Breast epithelium (tissue), 4 donors: Measurements from ENCODE around the gene NR6A1. TPM values are rescaled to one million over a fixed set of nuclear protein-coding genes. Genes with fewer than 3 reads are reported as not detected.

ENCODE experiments used
- DNase-seq, 2 donors: peaks; one replicate each; pipeline ENCODE4 v3.0.0-alpha.2; 2019; ENCODE audit warnings: low spot score in 2 of 2
- H3K27ac ChIP-seq, 2 donors: fragments of 200-600 bp; sonication (generic) in 1 of 2; one replicate each; pipeline ENCODE4 v1.5.1; 2016 to 2019; ENCODE audit warnings: mild to moderate bottlenecking in 1 of 2
- H3K27me3 ChIP-seq, 2 donors: fragments of 200-600 bp; sonication (generic) in 1 of 2; one replicate each; pipeline versions ENCODE4 v1.5.1 to v1.6.0; 2017 to 2019; ENCODE audit warnings: control low read depth in 1 of 2, mild to moderate bottlenecking in 1 of 2
- H3K36me3 ChIP-seq: fragments of 200-600 bp; one replicate; pipeline ENCODE4 v1.5.1; 2019
- H3K4me1 ChIP-seq, 2 donors: fragments of 200-600 bp; sonication (generic); one replicate each; pipeline ENCODE4 v1.5.1; 2016 to 2019; ENCODE audit warnings: control low read depth in 1 of 2
- H3K4me3 ChIP-seq, 3 donors: fragments of 200-600 bp; sonication (generic); 1 replicate in 2 of 3; 2 replicates in 1 of 3; pipeline ENCODE4 v1.5.1; 2016 to 2019; ENCODE audit warnings: mild to moderate bottlenecking in 3 of 3, moderate library complexity in 2 of 3
- H3K9me3 ChIP-seq, 2 donors: fragments of 200-600 bp; sonication (generic) in 1 of 2; one replicate each; pipeline ENCODE4 v1.5.1; 2016 to 2019; ENCODE audit warnings: control low read depth in 1 of 2
- POLR2A ChIP-seq: fragments of 450-650 bp; IDR thresholded peaks from one replicate; pipeline ENCODE4 v1.6.1; 2016; ENCODE audit warnings: antibody characterized with exemption, mild to moderate bottlenecking, moderate library complexity
- POLR2AphosphoS5 ChIP-seq, 3 donors: sonication (generic); formaldehyde crosslinking; IDR thresholded peaks; one replicate each; pipeline ENCODE4 v1.6.1; 2017; ENCODE audit warnings: antibody characterized with exemption in 3 of 3
- intact Hi-C: fragments of 100-400 bp; cut with DNase I; formaldehyde crosslinking; loops from one replicate; pipeline ENCODE4 v1.15.1; 2023; ENCODE audit warnings: low total_unique reads
- total RNA-seq, 3 donors: library from RNA; depleted of rRNA; stranded (reverse); fragments of >200 nt; gene quantifications; one replicate each; pipeline ENCODE4 v1.1.0, GENCODE V29; 2016
- TF ChIP-seq, protein P1 (sequence below), 3 donors: fragments of 450-650 bp; IDR thresholded peaks; one replicate each; pipeline ENCODE4 v1.5.1; 2016 to 2017; ENCODE audit warnings: antibody characterized with exemption in 3 of 3, mild to moderate bottlenecking in 3 of 3, moderate library complexity in 3 of 3

NR6A1 gene
- total RNA-seq, 3 donors from 2014 or later = 1.3 to 5.3 (median 3.9) TPM

DNA sequence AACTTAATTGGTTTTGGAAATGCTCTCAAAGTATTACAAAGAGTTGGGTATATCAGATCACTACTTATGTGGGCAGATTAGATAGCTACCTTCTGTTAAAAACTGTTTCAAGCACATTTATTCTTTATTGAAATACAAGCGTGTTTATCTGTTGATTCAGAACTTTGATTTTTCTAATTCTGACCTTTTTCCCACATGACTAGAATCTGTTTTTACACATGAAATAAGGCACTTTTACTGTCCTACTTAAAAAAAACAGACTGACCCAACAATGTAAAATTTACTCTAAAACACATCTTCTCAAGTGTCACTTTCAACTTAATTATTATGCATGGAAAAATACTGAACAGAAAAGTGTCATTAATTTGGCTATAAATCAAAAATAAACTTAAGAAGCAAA is 4.8 kb downstream of the NR6A1 start:
- no peaks in the 10 kb centered on the region for H3K36me3 ChIP-seq
- H3K27ac ChIP-seq = no peak overlapping the region
- no peak for DNase-seq
- TF ChIP-seq POLR2A (no peak), POLR2AphosphoS5 (IDR thresholded peaks at IDR 0.05) (no peak)
- TF ChIP-seq, protein P1, sequence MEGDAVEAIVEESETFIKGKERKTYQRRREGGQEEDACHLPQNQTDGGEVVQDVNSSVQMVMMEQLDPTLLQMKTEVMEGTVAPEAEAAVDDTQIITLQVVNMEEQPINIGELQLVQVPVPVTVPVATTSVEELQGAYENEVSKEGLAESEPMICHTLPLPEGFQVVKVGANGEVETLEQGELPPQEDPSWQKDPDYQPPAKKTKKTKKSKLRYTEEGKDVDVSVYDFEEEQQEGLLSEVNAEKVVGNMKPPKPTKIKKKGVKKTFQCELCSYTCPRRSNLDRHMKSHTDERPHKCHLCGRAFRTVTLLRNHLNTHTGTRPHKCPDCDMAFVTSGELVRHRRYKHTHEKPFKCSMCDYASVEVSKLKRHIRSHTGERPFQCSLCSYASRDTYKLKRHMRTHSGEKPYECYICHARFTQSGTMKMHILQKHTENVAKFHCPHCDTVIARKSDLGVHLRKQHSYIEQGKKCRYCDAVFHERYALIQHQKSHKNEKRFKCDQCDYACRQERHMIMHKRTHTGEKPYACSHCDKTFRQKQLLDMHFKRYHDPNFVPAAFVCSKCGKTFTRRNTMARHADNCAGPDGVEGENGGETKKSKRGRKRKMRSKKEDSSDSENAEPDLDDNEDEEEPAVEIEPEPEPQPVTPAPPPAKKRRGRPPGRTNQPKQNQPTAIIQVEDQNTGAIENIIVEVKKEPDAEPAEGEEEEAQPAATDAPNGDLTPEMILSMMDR (IDR thresholded peaks at IDR 0.05) = no peak
- no peaks in the 10 kb centered on the region for H3K9me3 ChIP-seq
- peaks cover 0 to 14% of the 10 kb centered on the region in 2 donors for H3K27me3 ChIP-seq
- H3K4me3 ChIP-seq = no peak overlapping the region
- H3K4me1 ChIP-seq = no peaks in the 10 kb centered on the region
- intact Hi-C loops = no loop called here

DNA sequence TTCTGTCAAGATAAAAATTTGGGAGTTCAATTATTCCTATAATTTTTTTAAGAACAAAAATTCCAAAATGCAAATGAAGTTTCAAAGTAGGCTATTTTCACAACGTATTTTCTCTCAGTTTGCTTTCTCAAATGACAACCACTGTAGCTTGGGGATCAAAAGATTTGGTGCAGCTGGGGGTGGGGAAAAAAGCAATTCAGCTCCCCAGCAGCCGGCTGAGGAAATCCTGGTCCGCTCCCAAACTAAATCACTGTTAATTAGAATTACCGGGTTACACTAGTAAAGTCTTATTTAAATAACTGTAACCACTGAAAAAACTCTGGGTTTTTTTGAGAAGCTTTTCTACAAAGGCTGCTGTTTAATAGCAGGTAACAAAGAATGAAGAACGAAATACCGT is 5.7 kb downstream of the NR6A1 start:
- no peak overlapping the region for H3K27ac ChIP-seq
- H3K4me1 ChIP-seq = no peaks in the 10 kb centered on the region
- H3K4me3 ChIP-seq = no peak overlapping the region
- DNase-seq = no peak
- TF ChIP-seq, protein P1 (IDR thresholded peaks at IDR 0.05) = no peak
- no peak for TF ChIP-seq POLR2AphosphoS5 (IDR thresholded peaks at IDR 0.05)
- TF ChIP-seq POLR2A = no peak
- H3K36me3 ChIP-seq = no peaks in the 10 kb centered on the region
- no peaks in the 10 kb centered on the region for H3K9me3 ChIP-seq
- peaks cover 0 to 14% of the 10 kb centered on the region in 2 donors for H3K27me3 ChIP-seq
- intact Hi-C loops = no loop called here

DNA sequence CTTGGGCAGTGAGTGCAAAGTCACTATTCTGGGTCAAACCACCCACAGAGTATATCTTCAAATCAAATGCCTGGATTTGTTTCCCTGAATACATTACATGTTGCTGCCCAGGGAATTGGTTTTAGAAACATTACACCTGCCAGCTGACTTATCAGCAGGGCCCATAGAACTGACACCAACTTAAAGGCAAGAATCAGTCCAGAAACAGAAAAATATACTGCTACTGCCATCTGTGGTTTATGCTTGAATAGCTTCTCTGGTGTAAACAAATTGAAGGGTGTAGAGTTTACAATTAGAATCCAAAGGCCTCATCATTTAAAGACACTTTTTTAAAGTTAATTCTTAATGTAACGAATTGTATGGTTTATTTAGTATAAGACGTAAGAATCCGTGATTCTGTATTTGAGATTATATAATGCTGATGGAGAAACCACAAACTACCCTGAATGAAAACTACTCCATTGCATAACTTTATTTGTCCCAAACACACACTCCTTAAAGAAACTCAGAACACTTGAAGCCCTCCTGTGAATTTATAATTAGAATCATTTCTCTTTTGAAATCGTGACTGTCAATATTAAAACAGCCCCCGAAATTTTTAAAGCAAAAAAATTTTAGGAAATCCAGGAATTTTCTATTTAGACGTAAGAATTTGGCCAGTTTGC is 6.2 kb downstream of the NR6A1 start:
- TF ChIP-seq, protein P1 (IDR thresholded peaks at IDR 0.05) = peak in 1 of 3 donors; percentile 7
- TF ChIP-seq POLR2A (no peak), POLR2AphosphoS5 (IDR thresholded peaks at IDR 0.05) (no peak)
- H3K36me3 ChIP-seq = no peaks in the 10 kb centered on the region
- no peaks in the 10 kb centered on the region for H3K9me3 ChIP-seq
- no peak overlapping the region for H3K27ac ChIP-seq
- no peak overlapping the region for H3K4me3 ChIP-seq
- peaks cover 0 to 14% of the 10 kb centered on the region in 2 donors for H3K27me3 ChIP-seq
- H3K4me1 ChIP-seq = no peaks in the 10 kb centered on the region
- DNase-seq = no peak
- intact Hi-C loops = no loop called here

DNA sequence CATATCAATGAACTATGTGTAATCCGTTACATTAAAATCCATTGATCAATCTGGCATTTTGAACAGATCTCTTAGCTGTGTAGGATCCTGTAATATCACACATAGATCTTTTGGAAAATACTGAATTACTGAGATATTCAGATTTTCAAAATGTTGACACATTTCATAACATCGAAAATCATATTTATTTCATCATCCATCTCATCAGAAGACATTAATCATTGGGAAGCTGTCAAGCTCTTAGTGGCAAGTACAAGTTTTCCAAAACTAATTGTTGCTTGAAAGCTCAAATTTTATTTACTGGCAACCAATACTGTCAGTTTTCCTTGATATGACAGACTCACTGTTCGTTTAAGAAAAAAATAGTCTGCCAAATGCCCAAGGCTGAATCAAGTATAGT is 8.5 kb downstream of the NR6A1 start:
- peaks cover 0 to 5% of the 10 kb centered on the region in 2 donors for H3K4me1 ChIP-seq
- no peaks in the 10 kb centered on the region for H3K9me3 ChIP-seq
- H3K36me3 ChIP-seq = no peaks in the 10 kb centered on the region
- TF ChIP-seq POLR2A = no peak
- TF ChIP-seq, protein P1 (IDR thresholded peaks at IDR 0.05) = no peak
- no peak for TF ChIP-seq POLR2AphosphoS5 (IDR thresholded peaks at IDR 0.05)
- no peak for DNase-seq
- intact Hi-C loops = no loop called here
- H3K27ac ChIP-seq = no peak overlapping the region
- H3K27me3 ChIP-seq = peaks cover 0 to 14% of the 10 kb centered on the region in 2 donors
- no peak overlapping the region for H3K4me3 ChIP-seq

DNA sequence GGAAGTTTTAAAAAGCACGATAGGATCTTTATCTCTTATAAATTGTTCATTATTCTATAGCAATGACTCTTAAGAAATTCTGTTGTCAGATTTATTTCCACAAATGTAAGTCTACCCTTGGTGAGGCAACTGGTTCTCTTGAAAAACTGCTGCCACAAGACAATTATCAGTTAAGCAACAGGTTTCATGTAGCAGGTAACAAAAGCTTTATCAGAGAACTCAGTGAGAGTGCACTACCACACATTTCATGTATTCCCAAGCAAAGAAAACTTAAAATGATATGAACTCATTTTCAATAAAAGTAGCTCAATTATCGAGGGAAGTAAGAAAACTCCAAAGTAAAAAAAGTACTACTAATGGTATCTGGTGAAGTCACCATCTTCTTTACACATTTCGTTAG is 9.4 kb downstream of the NR6A1 start:
- Histone ChIP-seq H3K9me3 (no peaks in the 10 kb centered on the region), H3K4me1 (peaks cover 0 to 5% of the 10 kb centered on the region in 2 donors), H3K27me3 (peaks cover 0 to 14% of the 10 kb centered on the region in 2 donors), H3K36me3 (no peaks in the 10 kb centered on the region), H3K4me3 (no peak overlapping the region), H3K27ac (no peak overlapping the region)
- intact Hi-C loops = no loop called here
- TF ChIP-seq, protein P1 (IDR thresholded peaks at IDR 0.05) = no peak
- TF ChIP-seq POLR2A = no peak
- no peak for TF ChIP-seq POLR2AphosphoS5 (IDR thresholded peaks at IDR 0.05)
- DNase-seq = no peak
